Measurements from ENCODE around the gene SHC2. TPM values are rescaled to one million over a fixed set of nuclear protein-coding genes. Genes with fewer than 3 reads are reported as not detected.

The SHC2 gene
- total and polyA plus RNA-seq, 9 donors: 0.62 to 40.7 (median 15.4) TPM

DNA sequence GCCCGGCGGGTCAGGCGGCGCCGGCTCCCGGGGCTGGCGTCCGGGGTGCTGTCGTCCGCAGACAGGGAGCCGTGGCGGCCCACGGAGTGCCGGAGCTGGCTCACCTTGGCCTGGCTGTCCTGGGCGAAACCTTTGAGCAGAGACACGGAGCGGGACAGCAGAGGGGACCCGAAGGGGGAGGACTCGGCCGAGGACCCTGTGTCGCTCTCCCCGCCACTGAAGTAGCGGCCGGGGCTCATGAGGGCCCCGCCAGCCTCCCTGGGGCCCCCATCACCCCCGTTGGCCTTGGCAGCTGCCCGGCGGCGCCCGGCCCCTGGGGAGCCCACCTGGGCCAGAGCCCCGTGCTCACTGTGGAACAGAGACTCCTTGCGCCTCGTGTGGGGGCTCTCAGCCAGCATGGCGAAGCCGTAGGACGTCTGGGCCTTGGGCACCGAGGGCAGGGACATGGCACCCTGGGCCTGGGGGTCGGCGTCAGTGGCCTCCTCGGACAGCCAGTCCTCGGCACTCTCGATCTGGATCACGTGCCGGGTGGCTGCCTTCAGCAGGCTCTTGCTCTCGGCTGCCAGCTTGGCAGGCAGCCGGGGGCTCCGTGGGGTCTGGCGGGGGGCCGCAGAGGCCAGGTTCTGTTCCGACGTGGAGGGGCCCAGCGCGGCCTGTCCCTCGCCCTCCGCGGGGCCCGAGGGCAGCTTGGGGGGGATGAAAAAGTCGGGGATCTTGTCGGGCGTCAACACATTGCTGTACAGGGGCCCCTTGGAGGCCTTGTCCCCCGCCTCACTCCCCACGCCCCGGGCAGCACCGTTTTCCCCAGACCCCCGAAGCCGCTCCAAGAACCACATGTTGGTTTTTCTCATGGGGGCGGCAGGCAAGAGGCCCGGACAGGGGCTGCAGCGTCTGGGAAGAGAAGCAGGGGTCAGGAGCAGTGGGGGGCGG is 53.1 kb downstream of the SHC2 start:
- no peaks in the 10 kb centered on the region for H3K36me3 ChIP-seq
- H3K9me3 ChIP-seq: no peaks in the 10 kb centered on the region
- DNase-seq: peak in 1 of 5 donors; percentile 35
- WGBS, 3 donors: 58 to 68% (median 62%) methylated on average over 59 to 70 of the region's 70 CpGs
- no peak for TF ChIP-seq POLR2A (IDR thresholded peaks at IDR 0.05)
- TF ChIP-seq, protein P1, sequence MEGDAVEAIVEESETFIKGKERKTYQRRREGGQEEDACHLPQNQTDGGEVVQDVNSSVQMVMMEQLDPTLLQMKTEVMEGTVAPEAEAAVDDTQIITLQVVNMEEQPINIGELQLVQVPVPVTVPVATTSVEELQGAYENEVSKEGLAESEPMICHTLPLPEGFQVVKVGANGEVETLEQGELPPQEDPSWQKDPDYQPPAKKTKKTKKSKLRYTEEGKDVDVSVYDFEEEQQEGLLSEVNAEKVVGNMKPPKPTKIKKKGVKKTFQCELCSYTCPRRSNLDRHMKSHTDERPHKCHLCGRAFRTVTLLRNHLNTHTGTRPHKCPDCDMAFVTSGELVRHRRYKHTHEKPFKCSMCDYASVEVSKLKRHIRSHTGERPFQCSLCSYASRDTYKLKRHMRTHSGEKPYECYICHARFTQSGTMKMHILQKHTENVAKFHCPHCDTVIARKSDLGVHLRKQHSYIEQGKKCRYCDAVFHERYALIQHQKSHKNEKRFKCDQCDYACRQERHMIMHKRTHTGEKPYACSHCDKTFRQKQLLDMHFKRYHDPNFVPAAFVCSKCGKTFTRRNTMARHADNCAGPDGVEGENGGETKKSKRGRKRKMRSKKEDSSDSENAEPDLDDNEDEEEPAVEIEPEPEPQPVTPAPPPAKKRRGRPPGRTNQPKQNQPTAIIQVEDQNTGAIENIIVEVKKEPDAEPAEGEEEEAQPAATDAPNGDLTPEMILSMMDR (IDR thresholded peaks at IDR 0.05): no peak
- no peak for TF ChIP-seq EP300 (IDR thresholded peaks at IDR 0.05)
- peaks cover 3% of the 10 kb centered on the region for H3K4me1 ChIP-seq (ENCODE audit: insufficient read depth)
- H3K27ac ChIP-seq: no peak overlapping the region
- peak overlapping the region; percentile 41 for H3K4me3 ChIP-seq
- intact Hi-C loops (cut with DNase I): no loop called here
- H3K27me3 ChIP-seq: no peaks in the 10 kb centered on the region

DNA sequence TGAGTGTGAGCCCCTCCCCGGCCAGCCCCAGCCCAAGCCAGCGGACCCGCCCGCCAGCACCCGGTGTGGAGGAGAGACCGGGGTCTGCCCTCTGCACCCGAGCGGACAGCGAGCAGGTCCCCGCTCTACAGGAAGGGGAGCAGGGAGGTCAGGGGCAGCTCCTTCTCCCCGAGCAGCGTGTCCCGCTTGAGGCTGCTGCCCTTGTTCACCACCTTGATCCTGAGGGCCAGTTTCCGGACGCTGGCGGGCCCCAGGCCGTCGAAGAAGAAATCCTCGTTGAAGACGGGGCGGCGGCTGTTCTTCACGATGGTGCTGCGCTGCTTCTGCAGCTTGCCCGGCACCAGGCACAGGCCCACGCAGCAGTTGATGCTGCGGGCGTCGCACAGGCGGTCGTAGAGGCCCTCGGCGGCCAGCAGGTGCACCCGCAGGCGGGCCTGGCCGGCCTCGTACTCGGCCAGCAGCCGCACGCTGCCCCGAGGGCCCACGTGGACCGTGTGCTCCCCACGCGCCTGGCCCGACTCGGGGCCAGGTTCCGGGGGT is 53.8 kb downstream of the SHC2 start:
- H3K27ac ChIP-seq: no peak overlapping the region
- TF ChIP-seq POLR2A (IDR thresholded peaks at IDR 0.05): no peak
- TF ChIP-seq, protein P1 (IDR thresholded peaks at IDR 0.05): no peak
- no peak for TF ChIP-seq EP300 (IDR thresholded peaks at IDR 0.05)
- peak in 1 of 5 donors; percentile 35 for DNase-seq
- H3K9me3 ChIP-seq: no peaks in the 10 kb centered on the region
- intact Hi-C loops (cut with DNase I): no loop called here
- no peaks in the 10 kb centered on the region for H3K36me3 ChIP-seq
- H3K27me3 ChIP-seq: no peaks in the 10 kb centered on the region
- no peak overlapping the region for H3K4me3 ChIP-seq
- H3K4me1 ChIP-seq (ENCODE audit: insufficient read depth): peaks cover 3% of the 10 kb centered on the region
- WGBS, 3 donors: 71 to 84% (median 83%) methylated on average over 44 to 48 of the region's 48 CpGs

DNA sequence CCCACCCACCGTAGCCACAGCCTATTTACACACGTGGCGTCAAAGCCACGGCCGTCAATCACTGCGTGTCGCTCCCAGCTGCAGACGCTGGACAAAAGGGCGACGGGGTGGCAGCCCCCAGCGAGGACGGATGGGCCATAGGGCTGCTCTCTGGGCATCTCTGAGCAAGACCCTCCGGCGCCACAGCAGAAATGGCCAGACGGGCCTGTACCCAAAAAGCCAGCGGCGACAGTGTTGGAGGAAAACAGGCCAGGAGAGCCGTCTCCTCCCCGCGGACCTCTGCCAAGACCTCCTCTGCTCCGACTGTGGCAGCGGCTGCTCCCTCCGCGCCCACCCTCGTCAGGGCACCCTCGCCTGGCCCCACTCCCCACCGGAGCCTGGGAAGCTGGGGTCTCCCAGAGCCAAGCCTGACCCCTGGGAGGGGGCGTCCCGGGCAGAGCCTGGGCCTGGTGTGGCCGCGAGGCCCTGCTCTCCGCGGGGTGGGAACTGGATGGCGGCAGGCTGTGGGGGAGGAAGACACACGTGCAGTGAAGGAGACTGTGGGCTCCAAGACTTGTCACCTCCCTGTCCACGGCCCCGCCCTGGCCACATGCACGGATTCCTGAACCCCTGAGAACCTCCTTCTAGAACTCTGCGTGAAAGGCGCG is 54.6 kb downstream of the SHC2 start:
- Histone ChIP-seq H3K4me1 (ENCODE audit: insufficient read depth) (peaks cover 3% of the 10 kb centered on the region), H3K9me3 (no peaks in the 10 kb centered on the region), H3K4me3 (no peak overlapping the region), H3K27ac (no peak overlapping the region), H3K36me3 (no peaks in the 10 kb centered on the region), H3K27me3 (no peaks in the 10 kb centered on the region)
- TF ChIP-seq EP300 (IDR thresholded peaks at IDR 0.05) (no peak), POLR2A (IDR thresholded peaks at IDR 0.05) (no peak)
- TF ChIP-seq, protein P1 (IDR thresholded peaks at IDR 0.05): no peak
- intact Hi-C loops (cut with DNase I): no loop called here
- WGBS, 3 donors: 53 to 65% (median 62%) methylated on average over 40 to 41 of the region's 41 CpGs
- DNase-seq: no peak

DNA sequence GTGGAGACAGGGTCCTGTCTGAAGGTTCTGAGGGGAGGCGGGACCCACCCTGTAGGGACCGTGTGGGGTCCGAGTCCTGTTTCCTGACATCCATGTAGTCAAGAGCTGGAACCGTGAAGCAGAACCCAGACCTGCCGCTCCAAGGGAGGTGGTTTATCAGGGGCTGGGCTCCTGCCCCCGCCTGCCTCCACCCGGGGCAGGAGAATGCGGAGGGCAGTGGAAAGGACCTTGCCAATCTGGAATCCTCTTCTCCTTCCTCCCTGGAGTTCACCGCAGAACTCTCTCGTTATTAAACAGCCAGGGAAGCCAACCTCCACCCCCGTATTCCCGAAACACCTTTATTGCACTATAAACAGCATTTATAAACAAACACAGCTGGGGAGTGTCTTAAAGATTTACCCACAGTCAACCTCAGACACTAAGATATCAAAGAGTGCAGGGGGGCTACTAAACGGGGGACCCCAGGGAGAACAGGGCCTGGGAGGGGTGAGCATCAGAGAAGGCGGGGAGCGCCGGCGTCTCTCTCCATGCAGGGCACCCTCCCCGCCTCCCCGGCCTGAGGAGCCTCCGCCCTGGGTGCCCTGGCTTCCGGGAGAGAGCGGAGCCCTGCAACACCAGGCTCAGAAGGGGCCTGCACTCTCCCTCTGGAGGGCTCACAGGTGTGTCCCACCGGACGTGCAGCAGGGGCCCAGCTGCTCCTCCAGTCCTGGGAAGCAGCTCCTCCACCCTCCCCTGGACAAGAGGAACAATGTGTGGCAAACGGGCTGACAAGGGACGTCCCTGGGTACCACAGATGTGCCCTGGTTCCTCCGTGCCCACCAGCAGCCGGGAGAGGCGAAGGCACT is 55.5 kb downstream of the SHC2 start:
- no peak for TF ChIP-seq POLR2A (IDR thresholded peaks at IDR 0.05)
- no peak for TF ChIP-seq EP300 (IDR thresholded peaks at IDR 0.05)
- TF ChIP-seq, protein P1 (IDR thresholded peaks at IDR 0.05): no peak
- Histone ChIP-seq H3K4me3 (no peak overlapping the region), H3K36me3 (no peaks in the 10 kb centered on the region), H3K27ac (no peak overlapping the region), H3K4me1 (ENCODE audit: insufficient read depth) (peaks cover 3% of the 10 kb centered on the region), H3K9me3 (no peaks in the 10 kb centered on the region), H3K27me3 (no peaks in the 10 kb centered on the region)
- peak in 2 of 5 donors; percentile 10 to 17 for DNase-seq
- WGBS, 3 donors: 34 to 41% (median 35%) methylated on average over 29 of the region's 29 CpGs
- intact Hi-C loops (cut with DNase I): no loop called here
